Medulla oblongata (tissue), 1 donor: ENCODE measurements around the gene DDX41.

Experiments used
- DNase-seq: peaks from one replicate; pipeline ENCODE4 v3.0.0-alpha.2; 2015; ENCODE audit errors: extremely low spot score

The DDX41 gene

DNA sequence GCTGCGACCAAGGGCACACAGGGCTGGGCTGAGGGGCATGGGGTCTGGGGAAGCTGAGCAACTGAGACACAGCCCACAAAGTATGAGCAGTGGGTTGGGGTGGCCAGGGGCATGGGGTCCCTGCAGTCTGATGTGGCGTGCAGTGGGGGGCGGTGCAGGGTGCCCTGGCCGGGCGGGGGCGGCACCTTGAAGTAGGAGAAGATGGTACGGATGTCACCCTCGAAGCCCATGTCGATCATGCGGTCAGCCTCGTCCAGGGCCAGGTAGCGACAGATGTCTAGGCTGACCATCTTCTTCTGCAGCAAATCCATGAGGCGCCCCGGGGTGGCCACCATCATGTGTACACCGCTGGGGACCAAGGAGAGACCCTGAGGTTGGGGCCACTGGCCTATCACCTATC, 3.3 kb downstream of the DDX41 start:
- no peak for DNase-seq

DNA sequence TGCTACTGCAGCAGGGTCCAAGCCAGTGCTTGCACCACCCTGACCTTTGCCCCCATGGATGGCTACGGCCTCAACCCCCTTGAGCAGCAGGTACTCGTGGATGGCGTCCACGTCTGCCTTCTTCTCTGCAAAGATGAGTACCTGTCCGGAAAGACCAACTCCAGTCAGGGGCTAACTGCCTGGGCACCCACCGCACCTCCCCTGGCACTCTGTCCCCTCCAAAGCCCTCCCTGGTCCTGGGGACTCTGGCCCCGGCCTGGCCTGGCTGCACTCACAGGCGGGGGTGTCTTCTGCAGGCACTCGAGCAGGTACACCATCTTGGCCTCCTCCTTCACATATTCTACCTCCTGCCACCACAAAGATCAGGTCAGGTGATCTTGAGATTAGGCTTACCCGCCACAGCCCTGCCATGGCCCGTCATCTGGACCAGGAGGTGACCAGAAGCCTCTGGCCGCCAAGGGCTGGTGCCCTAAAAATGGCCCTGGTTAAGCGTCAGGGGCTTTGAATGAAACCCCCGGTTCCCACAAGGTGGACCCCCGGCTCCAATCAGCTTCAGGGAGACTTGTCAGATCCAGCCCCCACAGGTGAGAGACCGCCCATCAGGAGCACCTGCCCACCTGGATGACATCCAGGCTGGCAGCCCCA, 3.9 kb downstream of the DDX41 start:
- no peak for DNase-seq

DNA sequence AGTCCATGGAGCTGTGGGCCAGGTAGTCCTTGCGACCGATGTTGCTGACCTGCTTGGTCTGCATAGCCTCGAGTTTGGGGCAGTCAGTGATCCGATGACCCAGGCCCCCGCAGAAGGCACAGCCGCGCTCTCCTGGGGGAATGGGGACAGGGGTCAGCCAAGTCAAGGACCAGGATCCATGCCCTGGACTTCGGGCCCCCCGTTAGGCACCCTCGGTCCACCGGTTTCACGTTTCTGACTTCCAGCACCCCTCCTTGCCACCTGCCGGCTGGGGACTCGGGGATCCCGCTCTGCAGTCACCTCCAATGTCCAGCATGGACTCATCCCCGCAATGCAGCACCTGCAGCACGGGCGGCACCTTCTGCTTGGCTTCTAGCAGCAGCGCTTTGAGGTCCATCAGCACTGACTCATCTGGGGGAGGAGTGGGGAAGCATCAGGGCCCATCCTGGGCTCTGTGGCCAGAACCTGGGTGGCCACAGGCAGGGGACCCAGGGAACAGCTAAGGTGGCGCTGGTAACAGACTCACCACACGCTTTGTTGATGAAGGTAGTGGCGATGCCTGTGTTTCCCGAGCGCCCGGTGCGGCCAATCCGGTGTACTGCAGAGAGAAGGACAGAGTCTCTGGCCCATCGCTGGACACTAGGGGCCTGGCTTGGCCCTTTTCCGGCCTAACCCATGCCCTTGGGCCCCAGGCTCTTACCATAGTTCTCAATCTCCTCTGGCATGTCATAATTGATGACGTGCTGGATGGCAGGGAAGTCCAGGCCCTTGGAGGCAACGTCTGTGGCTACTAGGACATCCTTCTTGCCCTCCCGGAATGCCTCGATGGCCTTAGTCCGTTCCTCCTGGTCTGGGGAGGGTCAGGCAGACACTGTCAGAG, 4.7 kb downstream of the DDX41 start:
- DNase-seq: no peak

DNA sequence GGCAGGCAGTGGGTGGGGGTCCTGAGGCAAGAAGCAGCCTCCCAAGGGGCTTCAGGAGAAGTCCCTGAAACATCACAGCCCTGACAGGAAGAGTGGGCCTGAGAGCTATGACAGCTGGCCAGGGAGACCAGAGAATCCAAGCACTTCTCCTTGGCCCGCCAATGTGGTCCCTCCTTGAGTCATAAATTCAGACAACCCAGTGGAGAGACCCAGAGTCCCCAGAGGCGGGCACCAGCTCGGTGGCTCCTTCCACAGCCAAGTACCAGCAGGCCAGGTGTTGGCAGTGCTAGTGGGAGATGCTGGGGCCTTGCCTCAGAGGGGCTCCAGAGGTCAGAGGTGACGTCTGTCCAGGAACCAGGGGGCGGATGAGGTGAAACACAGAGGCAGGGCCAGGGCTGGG, 5.6 kb downstream of the DDX41 start:
- DNase-seq: no peak

DNA sequence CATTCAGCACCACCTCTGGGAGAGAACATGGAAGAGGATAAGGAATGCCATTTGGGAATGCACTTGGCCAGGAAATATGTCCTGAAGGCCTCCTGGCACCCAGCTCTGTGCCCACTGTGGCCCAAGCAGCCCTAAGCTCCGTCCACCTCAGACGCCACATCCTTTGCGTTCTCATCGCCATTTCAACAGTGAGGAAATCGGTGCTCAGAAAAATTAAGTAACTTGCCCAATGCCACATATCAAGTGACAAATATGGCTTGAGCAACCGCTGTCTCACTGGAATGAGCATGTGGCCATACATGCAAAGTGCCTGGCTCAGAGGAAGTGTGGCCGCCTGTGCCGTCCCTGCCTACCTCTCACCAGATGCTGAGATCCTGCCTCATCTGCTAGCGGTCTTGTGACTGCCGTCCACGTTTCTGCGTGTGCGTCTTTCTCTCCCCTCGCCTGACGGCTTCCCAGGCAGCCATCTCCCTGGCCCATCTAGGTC, 6.2 kb downstream of the DDX41 start:
- no peak for DNase-seq

DNA sequence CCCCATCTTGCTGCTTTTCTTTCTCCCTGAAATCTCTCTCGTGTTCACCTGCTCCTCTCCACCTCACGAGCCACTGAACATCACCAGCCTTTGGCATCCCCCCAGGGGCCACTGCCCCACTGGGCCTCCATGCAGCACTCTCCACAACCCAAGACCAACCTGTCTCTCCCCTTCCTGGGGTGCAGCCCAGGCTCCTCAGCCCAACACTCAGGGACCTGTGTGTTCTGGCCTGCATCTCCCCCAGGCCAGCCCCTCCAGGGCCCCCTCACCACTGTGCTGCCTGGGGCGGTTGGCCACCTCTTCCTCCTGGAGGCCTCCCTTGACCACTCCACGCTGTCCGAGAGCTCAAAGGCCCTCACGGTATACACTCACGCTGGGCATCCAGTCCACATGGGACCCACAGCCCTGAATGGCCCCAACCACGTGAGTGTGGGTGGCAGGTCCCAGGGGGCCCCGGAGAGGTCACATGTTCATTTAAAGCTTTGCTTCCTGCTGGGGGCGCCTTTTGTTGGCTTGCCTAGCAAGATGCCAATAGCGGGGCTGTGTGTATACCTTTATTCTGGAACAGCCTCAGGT, 6.7 kb downstream of the DDX41 start:
- no peak for DNase-seq

DNA sequence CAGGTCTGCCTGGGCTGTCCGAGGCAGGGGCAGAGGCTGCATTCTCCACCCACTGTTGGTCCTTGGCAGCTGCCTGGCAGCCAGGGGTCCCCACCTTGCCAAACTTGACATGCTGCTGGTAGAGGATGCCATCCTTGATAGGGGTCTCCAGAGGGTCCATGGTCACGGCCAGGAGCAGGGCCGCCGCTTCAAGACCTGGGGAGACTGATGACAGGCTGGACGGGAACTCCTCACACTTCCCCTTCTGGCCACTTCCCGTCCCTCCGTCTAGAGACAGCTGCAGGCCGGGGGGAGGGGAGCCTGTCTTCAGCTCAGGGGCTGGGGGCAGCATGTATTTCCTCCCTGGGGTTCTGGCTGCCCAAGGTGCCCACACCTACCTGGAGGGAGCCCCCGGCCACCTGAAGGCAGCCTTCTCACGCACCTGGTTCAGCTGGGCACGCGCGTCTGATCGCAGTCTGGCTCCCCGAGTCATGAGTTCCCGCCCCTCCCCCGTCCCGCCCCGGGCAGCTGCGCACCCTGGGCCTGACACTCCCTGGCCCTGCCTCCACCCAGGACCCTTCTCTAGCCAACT, 7.3 kb downstream of the DDX41 start, which contains the start of gene DOK3:
DOK3 (minus strand) TSS at position 446 of the 571 bp plus-strand sequence; CDS start at position 160, 286 bp downstream.
- DNase-seq: peak; percentile 52

DNA sequence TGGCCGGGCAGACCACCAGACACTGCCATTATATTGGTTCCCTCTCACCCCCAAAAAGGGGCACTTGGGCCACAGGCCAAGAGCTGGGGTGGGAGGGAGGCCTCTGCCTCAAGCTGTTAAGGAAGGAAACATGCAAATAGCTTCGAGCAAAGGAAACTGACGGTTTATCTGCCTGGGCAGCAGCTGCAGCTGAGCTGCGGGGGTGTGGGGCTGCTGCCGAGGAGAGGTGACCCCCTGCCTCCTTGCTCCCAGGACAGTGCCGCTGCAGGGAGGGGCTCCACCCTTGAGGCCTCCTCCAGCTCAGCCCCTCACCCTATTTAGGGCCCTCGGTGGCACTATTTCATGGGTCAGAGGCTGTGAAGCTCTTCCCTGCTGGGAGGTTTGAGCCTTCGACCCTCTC, 7.9 kb downstream of the DDX41 start:
- no peak for DNase-seq

DNA sequence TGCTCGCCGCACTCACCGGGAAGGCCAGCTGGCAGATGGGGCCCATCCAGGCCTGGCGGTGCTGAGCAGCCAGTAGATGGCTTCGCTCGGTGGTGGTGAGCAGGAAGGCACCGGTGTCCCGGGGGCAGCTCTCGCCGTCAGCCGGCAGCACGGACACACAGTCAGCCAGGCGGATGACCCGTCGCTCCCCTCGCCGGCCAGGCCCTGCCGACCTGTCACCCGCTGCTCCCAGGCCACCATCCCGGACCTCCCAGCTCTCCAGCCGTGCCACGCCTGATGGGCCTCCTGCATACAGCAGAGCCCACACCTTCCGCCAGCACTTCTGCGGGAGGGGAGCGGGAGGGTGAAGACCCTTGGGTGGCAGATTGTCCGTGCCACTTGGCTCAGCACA, 8.5 kb downstream of the DDX41 start:
- no peak for DNase-seq

DNA sequence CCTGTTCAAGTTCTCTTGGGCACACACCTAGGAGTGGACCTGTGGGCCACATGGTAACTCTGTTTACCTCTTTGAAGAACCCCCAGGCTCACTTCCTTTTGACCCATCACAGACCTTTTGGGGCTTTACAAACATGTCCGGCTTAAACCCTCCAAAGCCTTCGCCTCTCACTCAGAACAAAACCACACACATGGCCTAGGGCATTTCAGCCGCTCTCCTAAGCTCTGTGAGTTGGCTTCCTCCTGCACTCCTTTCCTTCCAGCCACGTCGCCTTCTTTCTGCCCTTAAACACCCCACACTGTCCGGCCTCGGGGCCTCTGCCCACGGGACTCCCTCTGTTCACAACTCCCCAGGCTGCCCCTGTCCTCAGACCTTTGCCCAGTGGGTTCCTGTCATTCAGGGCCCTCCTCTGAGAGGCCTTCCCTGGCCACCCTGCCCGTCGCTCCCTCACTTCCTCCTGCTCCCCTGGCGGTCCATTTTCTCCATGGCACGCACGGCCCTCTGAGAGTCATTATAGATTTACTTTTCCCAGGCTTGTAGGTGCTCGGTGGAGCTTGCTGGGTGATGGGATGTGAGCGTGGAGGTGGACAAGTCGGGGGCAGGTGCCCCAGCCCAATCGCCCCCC, 9.1 kb downstream of the DDX41 start:
- no peak for DNase-seq

DNA sequence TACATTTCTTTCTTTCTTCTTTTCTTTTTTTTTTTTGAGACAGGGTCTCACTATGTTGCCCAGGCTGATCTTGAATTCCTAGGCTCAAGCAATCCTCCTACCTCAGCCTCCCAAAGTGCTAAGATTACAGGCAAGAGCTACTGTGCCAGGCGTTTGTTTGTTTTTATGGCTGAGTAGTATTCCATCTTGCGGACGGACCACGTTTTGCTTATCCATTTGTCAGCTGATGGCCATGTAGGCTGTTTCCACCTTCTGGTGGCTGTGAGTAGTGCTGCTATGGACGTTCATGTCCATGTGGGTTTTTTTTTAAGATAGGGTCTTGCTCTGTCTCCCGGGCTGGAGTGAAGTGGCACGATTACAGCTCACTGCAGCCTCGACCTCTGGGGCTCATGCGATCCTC, 9.6 kb downstream of the DDX41 start:
- no peak for DNase-seq

DNA sequence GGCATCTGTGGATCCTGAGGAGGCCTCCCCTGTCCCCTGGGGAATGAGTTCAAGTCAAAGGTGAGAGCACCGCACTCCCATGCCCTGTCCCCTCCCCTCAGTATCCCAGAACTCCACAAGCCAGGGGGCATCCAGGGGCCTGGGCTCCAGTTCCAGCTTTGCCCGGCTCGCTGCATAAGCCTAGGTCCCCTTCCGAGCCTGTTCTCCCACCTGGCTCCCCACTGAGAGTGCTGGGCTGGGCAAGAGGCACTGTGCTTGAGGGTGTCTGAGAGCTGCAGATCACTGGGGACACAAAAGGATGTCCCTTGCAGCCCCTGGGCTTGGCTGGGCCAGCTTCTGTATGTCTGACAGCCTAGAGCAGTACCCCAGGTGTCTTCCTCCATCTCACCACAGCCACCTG, 11.7 kb downstream of the DDX41 start:
- no peak for DNase-seq

DNA sequence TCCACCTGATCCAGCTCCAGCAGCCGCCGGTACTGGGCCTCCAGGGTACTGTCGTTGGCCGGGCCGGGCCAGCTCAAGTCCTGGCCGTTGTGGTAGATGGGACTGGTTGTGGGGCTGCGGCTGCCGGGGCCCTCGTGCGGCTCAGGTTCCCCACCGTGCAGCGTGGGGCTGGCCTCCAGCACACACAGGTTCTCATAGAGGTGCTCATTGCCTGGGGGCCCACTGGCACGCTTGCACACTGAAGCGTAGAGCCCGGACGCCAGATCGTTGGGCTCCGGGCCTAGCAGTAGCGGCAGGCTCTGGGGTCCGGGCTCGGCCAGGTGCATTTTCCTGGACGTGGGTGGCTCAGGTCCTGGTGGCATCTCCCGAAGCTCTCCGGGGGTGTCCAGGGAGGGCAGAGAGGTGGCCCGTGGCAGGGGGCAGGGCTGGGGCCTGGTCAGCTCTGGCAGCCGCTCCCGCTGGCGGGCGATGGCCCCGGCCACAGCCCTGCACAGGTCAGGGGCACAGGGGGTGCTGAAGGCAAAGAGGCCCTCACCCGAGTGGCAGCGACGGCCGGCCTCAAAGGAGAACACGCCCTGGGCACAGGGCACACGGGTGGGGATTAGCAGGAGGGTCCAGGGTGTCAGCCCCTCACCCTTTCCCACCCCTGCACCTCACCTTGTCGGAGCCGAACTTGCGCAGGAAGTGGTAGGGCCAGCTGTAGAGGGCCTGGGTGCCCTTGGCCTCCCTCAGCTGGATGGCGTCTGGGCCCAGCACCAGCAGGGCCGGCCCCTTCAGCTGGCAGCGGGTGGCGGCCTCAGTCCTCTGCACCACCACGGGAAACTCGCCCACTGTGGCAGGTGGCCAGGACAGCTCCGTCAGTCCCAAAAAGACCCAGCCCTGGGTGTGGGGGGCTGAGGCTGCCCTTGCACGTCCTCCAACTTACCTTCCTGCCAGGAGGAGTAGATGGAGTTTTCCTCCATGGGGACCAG, 12.4 kb downstream of the DDX41 start:
- no peak for DNase-seq

DNA sequence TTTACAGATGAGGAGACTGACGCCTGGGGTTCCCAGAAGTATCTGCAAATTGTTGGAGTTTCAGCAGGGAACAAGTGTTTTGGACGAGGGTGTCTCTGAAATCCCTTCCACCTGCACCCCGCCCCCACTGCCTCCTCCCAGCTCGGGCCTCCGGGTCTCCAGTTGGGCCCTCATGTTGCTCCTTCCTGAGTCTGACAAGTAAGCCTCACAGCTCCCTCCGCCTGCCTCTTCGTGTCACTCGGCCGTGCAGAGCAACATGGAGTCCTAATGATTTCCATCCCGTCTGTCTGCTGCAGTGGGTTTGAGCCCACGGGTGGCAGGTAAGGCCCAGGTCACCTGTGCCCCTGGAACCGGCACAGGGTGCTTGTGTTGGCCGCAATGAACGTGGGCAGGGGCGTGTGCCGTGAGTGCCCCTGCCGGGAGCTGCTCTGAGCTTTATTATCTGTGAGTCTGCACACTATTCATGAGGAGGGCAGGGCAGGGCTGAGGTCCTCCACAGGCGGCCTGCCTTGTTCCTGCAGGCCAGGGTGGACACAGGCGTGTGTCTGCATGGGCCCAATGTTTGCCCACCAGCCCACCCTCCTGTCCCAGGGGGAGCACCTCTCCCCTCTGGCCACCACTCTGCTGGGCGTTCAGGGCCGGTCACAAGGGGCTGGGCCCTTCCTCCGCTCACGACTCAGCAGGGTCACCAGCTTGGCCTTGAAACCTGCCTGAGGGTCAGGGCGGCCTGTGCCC, 13.2 kb downstream of the DDX41 start:
- DNase-seq: no peak

DNA sequence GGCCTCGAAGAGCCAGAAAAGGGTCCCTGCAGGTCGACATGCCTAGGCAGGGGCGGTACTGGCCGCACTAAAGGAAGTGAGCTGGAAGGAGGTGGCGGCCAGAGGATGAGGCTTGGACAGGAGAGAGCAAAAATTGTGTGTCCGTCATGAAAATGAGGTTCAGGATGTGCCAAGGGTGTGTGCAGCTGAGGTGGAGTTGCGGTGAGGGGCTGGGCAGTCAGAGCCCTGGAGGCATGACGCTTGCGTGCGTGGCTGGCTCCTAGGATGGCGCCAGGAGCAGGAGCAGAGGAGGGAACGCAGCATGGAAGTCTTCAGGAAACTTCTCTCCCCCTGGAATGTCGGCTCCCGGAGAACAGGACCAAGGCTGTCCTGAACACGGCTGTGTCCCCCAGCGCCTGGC, 13.9 kb downstream of the DDX41 start:
- no peak for DNase-seq

DNA sequence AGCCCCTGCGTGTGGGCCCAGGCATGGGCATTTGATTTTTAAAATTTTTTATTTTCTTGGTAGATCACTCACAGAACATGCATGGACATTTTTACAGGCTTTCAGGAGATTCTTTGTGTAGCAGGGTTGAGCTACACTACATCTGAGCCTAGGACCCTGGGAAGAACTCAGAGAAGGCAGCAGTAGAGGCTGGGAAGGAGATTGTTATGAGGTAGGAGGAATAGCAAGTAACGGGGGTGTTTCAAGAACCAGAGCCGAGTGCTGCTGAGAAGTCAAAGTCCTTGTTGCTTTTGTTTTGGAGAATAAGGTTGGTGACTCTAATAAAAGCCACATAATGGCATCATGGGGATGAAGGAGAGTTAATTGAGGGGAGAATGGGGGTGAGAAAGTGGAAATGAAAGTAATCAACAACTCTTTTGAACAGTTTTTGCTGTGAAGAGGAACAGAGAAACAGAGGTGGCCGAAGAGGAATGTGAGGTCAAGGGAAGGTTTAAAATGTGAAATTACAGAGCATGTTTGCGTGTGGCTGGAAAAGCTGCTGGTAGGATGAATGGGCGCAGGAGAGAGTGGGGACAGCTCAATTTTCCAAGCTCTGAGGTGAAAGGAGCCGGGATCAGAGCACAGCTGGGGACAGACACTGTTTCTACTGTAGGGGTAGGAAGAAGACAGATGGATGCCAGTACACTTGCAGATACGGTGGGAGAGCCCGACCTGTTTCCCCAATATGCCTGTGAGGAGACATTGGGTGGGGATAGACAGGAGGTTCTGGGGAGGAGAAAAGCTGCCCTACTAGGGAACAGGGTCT, 14.7 kb downstream of the DDX41 start:
- DNase-seq: no peak

DNA sequence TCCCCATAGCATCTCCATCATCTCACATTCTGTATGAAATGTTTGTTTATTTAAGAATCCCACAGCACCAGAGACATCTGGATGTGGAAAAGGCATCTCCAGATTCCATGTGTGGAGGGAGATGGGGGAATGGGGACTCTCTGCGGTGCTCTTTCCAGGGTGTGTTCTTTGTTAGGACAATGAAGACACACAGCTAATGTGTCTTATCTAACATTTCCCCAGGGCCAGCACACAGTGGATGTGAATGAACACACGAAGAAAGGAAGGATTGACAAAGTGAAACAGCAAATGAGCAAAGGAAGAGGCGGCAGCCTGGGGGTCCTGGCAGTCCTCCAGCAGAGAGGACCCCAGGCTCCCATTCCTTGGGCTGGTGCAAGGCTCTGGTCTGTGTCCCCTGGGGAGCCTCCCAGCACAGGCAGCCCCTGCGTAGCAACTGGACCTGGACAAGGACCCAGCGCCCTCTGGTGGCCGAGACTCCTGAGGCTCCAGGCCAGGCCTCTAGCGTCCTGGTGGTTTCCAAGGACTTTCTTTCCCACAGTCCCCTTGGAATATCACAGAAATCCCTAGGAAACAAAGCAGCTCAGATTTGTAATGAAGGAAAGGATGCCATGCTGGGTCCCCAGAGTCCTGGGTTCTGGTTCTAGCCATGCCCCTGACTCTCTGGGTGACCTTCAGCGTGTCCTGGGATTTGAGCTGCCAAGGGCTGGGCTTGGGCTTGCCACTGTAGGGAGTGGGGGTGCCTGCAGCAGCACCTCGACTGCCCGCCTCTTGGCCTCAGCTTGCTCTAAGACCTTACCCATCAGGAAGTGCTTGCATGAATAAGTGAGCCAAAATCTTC, 15.9 kb downstream of the DDX41 start:
- peak; percentile 86 for DNase-seq

DNA sequence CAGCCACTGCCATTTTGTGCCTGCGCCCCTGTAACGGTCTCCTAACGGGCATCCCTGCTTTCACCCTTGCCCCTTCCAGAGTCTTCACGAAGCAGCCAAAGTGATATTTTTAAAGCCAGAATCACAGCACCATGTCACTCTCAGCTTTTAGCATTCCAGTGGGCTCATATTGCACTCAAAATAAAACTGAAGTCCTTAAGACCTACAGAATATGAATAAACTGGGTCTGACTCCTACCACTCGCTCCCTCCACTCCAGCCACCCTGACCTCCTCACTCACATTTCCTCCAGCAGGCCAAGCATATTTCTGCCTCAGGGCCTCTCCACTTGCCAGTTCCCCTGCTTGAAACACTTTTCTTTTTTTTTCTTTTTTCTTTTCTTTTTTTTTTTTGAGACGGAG, 16.9 kb downstream of the DDX41 start:
- no peak for DNase-seq
